DND-41 (cell line): Measurements from ENCODE around the gene TKFC.

Experiments
- ATAC-seq: fragments of 200-7000 bp; cut with Tn5 transposase; 3 replicates; pipeline ENCODE4 v1.9.1; 2021; ENCODE audit warnings: low read depth; ENCODE audit not compliant: insufficient read depth
- DNase-seq: peaks from one replicate; pipeline ENCODE4 v3.0.0-alpha.2; 2020
- H2AFZ ChIP-seq: 2 replicates; pipeline ENCODE4 v1.6.0; 2012; ENCODE audit warnings: low read depth, low read length
- H3K27ac ChIP-seq: 2 replicates; pipeline ENCODE4 v1.5.1; 2012; ENCODE audit warnings: low read length, inconsistent platforms
- H3K27me3 ChIP-seq: fragments of 200-600 bp; sonication (generic); 2 replicates; pipeline ENCODE4 v1.6.0; 2012; ENCODE audit warnings: low read length, mild to moderate bottlenecking, inconsistent platforms; ENCODE audit not compliant: insufficient read depth, poor library complexity
- H3K36me3 ChIP-seq: 2 replicates; pipeline ENCODE4 v1.5.1; 2012; ENCODE audit warnings: low read length, inconsistent platforms; ENCODE audit not compliant: insufficient read depth
- H3K4me1 ChIP-seq: 2 replicates; pipeline ENCODE4 v1.5.1; 2012; ENCODE audit warnings: mild to moderate bottlenecking, low read length; ENCODE audit not compliant: insufficient read depth
- H3K4me2 ChIP-seq: 2 replicates; pipeline ENCODE4 v1.6.0; 2012; ENCODE audit warnings: mild to moderate bottlenecking, moderate library complexity, low read length, inconsistent platforms; ENCODE audit not compliant: insufficient read depth
- H3K4me3 ChIP-seq, 2 experiments: fragments of 200-600 bp in 1 of 2; shearing (Covaris generic) in 1 of 2; 2 replicates each; pipeline ENCODE4 v1.5.1; 2012 to 2016; ENCODE audit warnings: inconsistent platforms in 2 of 2, low read length in 2 of 2, mild to moderate bottlenecking in 2 of 2, low read depth in 1 of 2, moderate library complexity in 1 of 2
- H3K79me2 ChIP-seq: 2 replicates; pipeline ENCODE4 v1.6.0; 2012; ENCODE audit warnings: low read length, inconsistent platforms; ENCODE audit not compliant: insufficient read depth
- H3K9ac ChIP-seq: 2 replicates; pipeline ENCODE4 v1.6.0; 2012; ENCODE audit warnings: low read depth, mild to moderate bottlenecking, inconsistent platforms, low read length, moderate library complexity
- H3K9me3 ChIP-seq: 2 replicates; pipeline ENCODE4 v1.5.1; 2012; ENCODE audit warnings: low read length, moderate library complexity, mild to moderate bottlenecking, inconsistent platforms; ENCODE audit not compliant: insufficient read depth, severe bottlenecking
- H4K20me1 ChIP-seq: 2 replicates; pipeline ENCODE4 v1.6.0; 2012; ENCODE audit warnings: low read length; ENCODE audit not compliant: insufficient read depth
- CTCF ChIP-seq: IDR thresholded peaks from 2 replicates; pipeline ENCODE4 v1.5.1; 2012; ENCODE audit warnings: borderline replicate concordance, low read length, moderate library complexity, mild to moderate bottlenecking; ENCODE audit not compliant: poor library complexity, severe bottlenecking; ENCODE audit errors: extremely low read depth
- EZH2 ChIP-seq: IDR thresholded peaks from 3 replicates; pipeline ENCODE4 v1.6.1; 2012; ENCODE audit warnings: borderline replicate concordance, low read depth, mild to moderate bottlenecking, moderate library complexity, low read length, inconsistent platforms; ENCODE audit not compliant: severe bottlenecking

Gene TKFC

GRCh38 chr11:61354208-61354607, 21.2 kb downstream of the TKFC start:
- H3K4me2 ChIP-seq, result no peak overlapping the region
- H3K36me3 ChIP-seq, result peaks cover 51% of the 10 kb centered on the region
- H3K4me1 ChIP-seq, result no peaks in the 10 kb centered on the region

GRCh38 chr11:61356706-61357105, 23.7 kb downstream of the TKFC start:
- Histone ChIP-seq H3K27me3 (no peaks in the 10 kb centered on the region), H3K36me3 (peaks cover 31% of the 10 kb centered on the region), H3K9ac (no peak overlapping the region), H3K4me3 (no peak overlapping the region), H3K79me2 (peaks cover 17% of the 10 kb centered on the region), H4K20me1 (no peaks in the 10 kb centered on the region), H3K4me1 (peaks cover 22% of the 10 kb centered on the region), H3K27ac (no peak overlapping the region), H3K4me2 (no peak overlapping the region), H2AFZ (no peak overlapping the region), H3K9me3 (no peaks in the 10 kb centered on the region)
- ATAC-seq, result no peak
- TF ChIP-seq CTCF, result no peak
- no peak for TF ChIP-seq EZH2
- DNase-seq, result no peak

More at GRCh38 chr11:61354208-61354607, 21.2 kb downstream of the TKFC start:
- ATAC-seq (no peak), DNase-seq (no peak)
- Histone ChIP-seq H3K9ac (no peak overlapping the region), H3K4me3 (no peak overlapping the region), H4K20me1 (no peaks in the 10 kb centered on the region), H3K27me3 (no peaks in the 10 kb centered on the region), H3K79me2 (no peaks in the 10 kb centered on the region), H2AFZ (no peak overlapping the region), H3K27ac (no peak overlapping the region), H3K9me3 (no peaks in the 10 kb centered on the region)
- no peak for TF ChIP-seq EZH2
- TF ChIP-seq CTCF, result no peak

- Histone ChIP-seq H3K27me3 (no peaks in the 10 kb centered on the region), H3K4me1 (peaks cover 22% of the 10 kb centered on the region), H3K9ac (no peak overlapping the region), H3K4me3 (no peak overlapping the region), H2AFZ (no peak overlapping the region), H3K9me3 (no peaks in the 10 kb centered on the region), H3K4me2 (no peak overlapping the region), H3K79me2 (peaks cover 24% of the 10 kb centered on the region), H3K27ac (no peak overlapping the region), H3K36me3 (peaks cover 24% of the 10 kb centered on the region), H4K20me1 (no peaks in the 10 kb centered on the region)
- ATAC-seq, result no peak
- TF ChIP-seq CTCF (no peak), EZH2 (no peak)
- DNase-seq, result no peak
These were observed 24.3 kb downstream of the TKFC start for GRCh38 chr11:61357233-61357893.
